ENCODE results near the gene PCSK6. TPM values are rescaled to one million over a fixed set of nuclear protein-coding genes. Genes with fewer than 3 reads are reported as not detected.

Gene PCSK6
- total and polyA plus RNA-seq, 8 donors, result 2.8 to 91.5 (median 17.8) TPM

- 74 to 85% (median 78%) methylated on average over 8 of the region's 8 CpGs for WGBS, 5 donors
- H3K9me3 ChIP-seq, result peaks cover 0 to 3% (median under 1%) of the 10 kb centered on the region in 4 donors
- no peak overlapping the region for H3K4me3 ChIP-seq
- H3K27ac ChIP-seq, result no peak overlapping the region
- no peaks in the 10 kb centered on the region for H3K36me3 ChIP-seq
- no peaks in the 10 kb centered on the region for H3K27me3 ChIP-seq
- intact Hi-C loops (cut with DNase I; ENCODE audit: low total_unique reads), result no loop called here
- no peak for TF ChIP-seq EP300 (IDR thresholded peaks at IDR 0.05)
- no peak for TF ChIP-seq POLR2A (IDR thresholded peaks at IDR 0.05)
- no peak for TF ChIP-seq CTCF (IDR thresholded peaks at IDR 0.05)
- no peak for TF ChIP-seq POLR2AphosphoS5 (IDR thresholded peaks at IDR 0.05)
- DNase-seq, result no peak
- no peaks in the 10 kb centered on the region for H3K4me1 ChIP-seq
Observed at GRCh38 chr15:101510212-101511197, 21.0 kb upstream of the PCSK6 start.

DNA sequence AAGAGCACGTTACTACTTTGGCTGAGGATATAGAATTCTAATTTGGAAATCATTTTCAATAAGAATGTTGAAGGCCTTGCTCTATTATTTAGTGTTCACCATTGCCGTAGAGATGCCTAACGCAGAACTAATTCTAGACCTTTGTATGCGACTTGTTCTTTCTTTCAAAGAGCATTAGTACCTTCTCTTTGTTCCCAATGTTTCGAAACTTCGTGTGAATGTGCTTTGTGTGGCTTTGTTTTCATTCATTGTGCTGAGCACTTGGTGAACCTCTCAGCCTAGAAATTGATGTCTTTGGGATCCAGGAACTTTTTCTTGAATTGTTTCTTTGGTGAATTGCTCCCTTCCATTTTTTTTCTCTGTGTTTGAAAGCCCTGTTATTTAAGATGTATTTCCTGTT lies 19.8 kb upstream of the PCSK6 start:
- Histone ChIP-seq H3K9me3 (no peaks in the 10 kb centered on the region), H3K36me3 (no peaks in the 10 kb centered on the region), H3K27ac (no peak overlapping the region), H3K4me1 (no peaks in the 10 kb centered on the region), H3K27me3 (no peaks in the 10 kb centered on the region), H3K4me3 (no peak overlapping the region)
- WGBS, 5 donors, result 84 to 90% (median 88%) methylated on average over 6 of the region's 6 CpGs
- no peak for DNase-seq
- intact Hi-C loops (cut with DNase I; ENCODE audit: low total_unique reads), result loop anchor here (10.0 kb wide), 1 partner anchor 204 kb away; no protein-coding TSS in a partner anchor
- no peak for TF ChIP-seq POLR2AphosphoS5 (IDR thresholded peaks at IDR 0.05)
- no peak for TF ChIP-seq EP300 (IDR thresholded peaks at IDR 0.05)
- no peak for TF ChIP-seq CTCF (IDR thresholded peaks at IDR 0.05)
- no peak for TF ChIP-seq POLR2A (IDR thresholded peaks at IDR 0.05)

- Histone ChIP-seq H3K27me3 (peaks cover 0 to 19% (median 3%) of the 10 kb centered on the region in 3 donors), H3K27ac (no peak overlapping the region), H3K4me1 (peaks cover 7% of the 10 kb centered on the region in 4 donors), H3K4me3 (no peak overlapping the region), H3K9me3 (no peaks in the 10 kb centered on the region), H3K36me3 (no peaks in the 10 kb centered on the region)
- 82 to 91% (median 89%) methylated on average over 8 of the region's 8 CpGs for WGBS, 5 donors
- no peak for DNase-seq
- intact Hi-C loops (cut with DNase I; ENCODE audit: low total_unique reads), result loop anchor here (10.0 kb wide), 1 partner anchor 202 kb away; no protein-coding TSS in a partner anchor
- no peak for TF ChIP-seq POLR2A (IDR thresholded peaks at IDR 0.05)
- no peak for TF ChIP-seq EP300 (IDR thresholded peaks at IDR 0.05)
- no peak for TF ChIP-seq POLR2AphosphoS5 (IDR thresholded peaks at IDR 0.05)
- TF ChIP-seq CTCF (IDR thresholded peaks at IDR 0.05), result no peak
Observed at GRCh38 chr15:101506491-101506890, 17.0 kb upstream of the PCSK6 start.

- Histone ChIP-seq H3K36me3 (no peaks in the 10 kb centered on the region), H3K4me3 (no peak overlapping the region), H3K27ac (no peak overlapping the region), H3K27me3 (peaks cover 0 to 22% (median 3%) of the 10 kb centered on the region in 3 donors), H3K9me3 (no peaks in the 10 kb centered on the region), H3K4me1 (peaks cover 14% of the 10 kb centered on the region in 4 donors)
- 78 to 81% (median 80%) methylated on average over 18 of the region's 18 CpGs for WGBS, 5 donors
- TF ChIP-seq POLR2AphosphoS5 (IDR thresholded peaks at IDR 0.05) (no peak), EP300 (IDR thresholded peaks at IDR 0.05) (no peak), CTCF (IDR thresholded peaks at IDR 0.05) (no peak)
- intact Hi-C loops (cut with DNase I; ENCODE audit: low total_unique reads), result loop anchor here (10.0 kb wide), 1 partner anchor 201 kb away; no protein-coding TSS in a partner anchor
- DNase-seq, result no peak
Observed at GRCh38 chr15:101505610-101506337, 16.3 kb upstream of the PCSK6 start.

All from stomach (tissue), 9 donors.